Measurements from ENCODE around the gene ATG13. TPM values are rescaled to one million over a fixed set of nuclear protein-coding genes. Genes with fewer than 3 reads are reported as not detected.

Gene ATG13
- total RNA-seq, 2 donors from 2014 or later: 54.3 to 172 TPM

GRCh38 chr11:46632502-46632901 lies 15.1 kb downstream of the ATG13 start:
- H3K27ac ChIP-seq: no peak overlapping the region
- intact Hi-C loops (cut with DNase I): no loop called here
- WGBS: 100% methylated on average over 1 of the region's 1 CpG
- no peaks in the 10 kb centered on the region for H3K27me3 ChIP-seq (replicated peaks; ENCODE audit: insufficient read depth)
- no peak for DNase-seq (ENCODE audit: low spot score)
- H3K9me3 ChIP-seq: no peaks in the 10 kb centered on the region
- TF ChIP-seq CTCF (IDR thresholded peaks at IDR 0.05): no peak
- no peak for TF ChIP-seq POLR2AphosphoS5 (IDR thresholded peaks at IDR 0.05)
- TF ChIP-seq POLR2A (IDR thresholded peaks at IDR 0.05): no peak
- no peaks in the 10 kb centered on the region for H3K4me1 ChIP-seq (replicated peaks)
- H3K4me3 ChIP-seq: no peak overlapping the region
- no peaks in the 10 kb centered on the region for H3K36me3 ChIP-seq

GRCh38 chr11:46633291-46634217 lies 16.2 kb downstream of the ATG13 start:
- DNase-seq (ENCODE audit: low spot score): no peak
- intact Hi-C loops (cut with DNase I): no loop called here

GRCh38 chr11:46635557-46636139 lies 18.3 kb downstream of the ATG13 start:
- no peak overlapping the region for H3K27ac ChIP-seq
- H3K4me3 ChIP-seq: no peak overlapping the region
- TF ChIP-seq POLR2A (IDR thresholded peaks at IDR 0.05) (no peak), POLR2AphosphoS5 (IDR thresholded peaks at IDR 0.05) (no peak), CTCF (IDR thresholded peaks at IDR 0.05) (no peak)
- intact Hi-C loops (cut with DNase I): no loop called here
- WGBS: 87% methylated on average over 5 of the region's 5 CpGs
- H3K27me3 ChIP-seq (replicated peaks; ENCODE audit: insufficient read depth): no peaks in the 10 kb centered on the region
- no peak for DNase-seq (ENCODE audit: low spot score)
- H3K36me3 ChIP-seq: no peaks in the 10 kb centered on the region
- H3K9me3 ChIP-seq: no peaks in the 10 kb centered on the region
- no peaks in the 10 kb centered on the region for H3K4me1 ChIP-seq (replicated peaks)

More at GRCh38 chr11:46633291-46634217, 16.2 kb downstream of the ATG13 start:
- no peaks in the 10 kb centered on the region for H3K9me3 ChIP-seq
- no peak overlapping the region for H3K27ac ChIP-seq
- TF ChIP-seq POLR2A (IDR thresholded peaks at IDR 0.05): no peak
- no peak for TF ChIP-seq POLR2AphosphoS5 (IDR thresholded peaks at IDR 0.05)
- TF ChIP-seq CTCF (IDR thresholded peaks at IDR 0.05): no peak
- H3K4me3 ChIP-seq: no peak overlapping the region
- no peaks in the 10 kb centered on the region for H3K27me3 ChIP-seq (replicated peaks; ENCODE audit: insufficient read depth)
- 94% methylated on average over 22 of the region's 22 CpGs for WGBS
- no peaks in the 10 kb centered on the region for H3K4me1 ChIP-seq (replicated peaks)
- H3K36me3 ChIP-seq: no peaks in the 10 kb centered on the region

- no peaks in the 10 kb centered on the region for H3K36me3 ChIP-seq
- DNase-seq (ENCODE audit: low spot score): no peak
- intact Hi-C loops (cut with DNase I): no loop called here
- 95% methylated on average over 5 of the region's 5 CpGs for WGBS
- H3K9me3 ChIP-seq: no peaks in the 10 kb centered on the region
- no peaks in the 10 kb centered on the region for H3K4me1 ChIP-seq (replicated peaks)
- TF ChIP-seq CTCF (IDR thresholded peaks at IDR 0.05) (no peak), POLR2A (IDR thresholded peaks at IDR 0.05) (no peak), POLR2AphosphoS5 (IDR thresholded peaks at IDR 0.05) (no peak)
- no peak overlapping the region for H3K4me3 ChIP-seq
- H3K27ac ChIP-seq: no peak overlapping the region
- H3K27me3 ChIP-seq (replicated peaks; ENCODE audit: insufficient read depth): no peaks in the 10 kb centered on the region
These were observed 20.2 kb downstream of the ATG13 start for GRCh38 chr11:46637546-46637945.
